Left lung (tissue), 10 donors: ENCODE measurements around the gene NUP205. TPM values are rescaled to one million over a fixed set of nuclear protein-coding genes. Genes with fewer than 3 reads are reported as not detected.
A peak's percentile ranks its signal among the peaks of the same experiment; 100 is the strongest.

Experiments used
- ATAC-seq: fragments of 200-7000 bp; cut with Tn5 transposase; one replicate; pipeline ENCODE4 v1.9.1; 2020; ENCODE audit warnings: moderate library complexity
- DNase-seq, 4 donors: peaks; one replicate each; pipeline ENCODE4 v3.0.0-alpha.2; 2013 to 2020
- H3K27ac ChIP-seq, 2 donors: fragments of 200-600 bp; sonication (generic) in 1 of 2; one replicate each; pipeline versions ENCODE4 v1.5.0 to v1.8.0; 2020 to 2021
- H3K27me3 ChIP-seq, 2 donors: fragments of 200-600 bp; sonication (generic) in 1 of 2; one replicate each; pipeline versions ENCODE4 v1.5.0 to v1.8.0; 2020 to 2021
- H3K36me3 ChIP-seq, 2 donors: fragments of 200-600 bp; sonication (generic) in 1 of 2; one replicate each; pipeline versions ENCODE4 v1.5.0 to v1.8.0; 2020 to 2021
- H3K4me1 ChIP-seq, 2 donors: fragments of 200-600 bp; one replicate each; pipeline ENCODE4 v1.8.0; 2021
- H3K4me3 ChIP-seq, 2 donors: fragments of 200-600 bp; sonication (generic) in 1 of 2; one replicate each; pipeline versions ENCODE4 v1.5.0 to v1.8.0; 2020 to 2021; ENCODE audit warnings: mild to moderate bottlenecking in 1 of 2
- H3K9me3 ChIP-seq, 2 donors: fragments of 200-600 bp; sonication (generic) in 1 of 2; one replicate each; pipeline versions ENCODE4 v1.5.0 to v1.8.0; 2020 to 2021
- CTCF ChIP-seq, 2 donors: fragments of 200-600 bp; sonication (generic) in 1 of 2; IDR thresholded peaks; one replicate each; pipeline versions ENCODE4 v1.5.0 to v1.8.0; 2021; ENCODE audit warnings: antibody characterized with exemption in 2 of 2
- intact Hi-C, 2 donors: fragments of 100-400 bp; cut with DNase I; formaldehyde crosslinking; loops; one replicate each; pipeline versions ENCODE4 v1.11.2 to v1.14.2; 2022
- polyA plus RNA-seq, 6 donors: library from polyadenylated mRNA; unstranded; fragments of 120-200 nt; gene quantifications; one replicate each; pipeline ENCODE4 v1.2.1, GENCODE V29; 2013; ENCODE audit not compliant: insufficient read length in 6 of 6
- total RNA-seq, 2 donors: library from RNA; stranded (reverse); fragmentation: NEBNext Ultra II Directional; extraction: Animal tissue kit (Norgen Biotek cat#: 25700); gene quantifications; one replicate each; pipeline ENCODE4 v1.2.1, GENCODE V29; 2021
- donor health status: DM: no; HTN: yes; CAD: no.
- donor health status: DM: no; HTN: no; CAD: no.

Gene NUP205
- total and polyA plus RNA-seq, 8 donors: 42.7 to 82.3 (median 74.3) TPM

- Histone ChIP-seq H3K9me3 (no peaks in the 10 kb centered on the region), H3K4me1 (peaks cover 4 to 30% of the 10 kb centered on the region in 2 donors), H3K27ac (no peak overlapping the region), H3K4me3 (no peak overlapping the region), H3K27me3 (no peaks in the 10 kb centered on the region), H3K36me3 (peaks cover 0 to 17% of the 10 kb centered on the region in 2 donors)
- no peak for ATAC-seq
- DNase-seq: no peak
- no peak for TF ChIP-seq CTCF (IDR thresholded peaks at IDR 0.05)
- intact Hi-C loops: no loop called here
Observed at GRCh38 chr7:135669774-135670173, 112.1 kb downstream of the NUP205 start.

GRCh38 chr7:135670179-135670578 lies 112.5 kb downstream of the NUP205 start:
- intact Hi-C loops: no loop called here
- peaks cover 4 to 26% of the 10 kb centered on the region in 2 donors for H3K4me1 ChIP-seq
- H3K4me3 ChIP-seq: no peak overlapping the region
- DNase-seq: no peak
- peaks cover 0 to 21% of the 10 kb centered on the region in 2 donors for H3K36me3 ChIP-seq
- ATAC-seq: peak; percentile 15
- H3K27ac ChIP-seq: no peak overlapping the region
- H3K9me3 ChIP-seq: no peaks in the 10 kb centered on the region
- no peaks in the 10 kb centered on the region for H3K27me3 ChIP-seq
- no peak for TF ChIP-seq CTCF (IDR thresholded peaks at IDR 0.05)

- H3K4me3 ChIP-seq: no peak overlapping the region
- H3K36me3 ChIP-seq: peaks cover 0 to 38% of the 10 kb centered on the region in 2 donors
- H3K4me1 ChIP-seq: peaks cover 4 to 11% of the 10 kb centered on the region in 2 donors
- ATAC-seq (peak; percentile 89), DNase-seq (peak in 1 of 4 donors; percentile 55)
- no peak overlapping the region for H3K27ac ChIP-seq
- no peaks in the 10 kb centered on the region for H3K27me3 ChIP-seq
- peak; percentile 61 to 76 for TF ChIP-seq CTCF (IDR thresholded peaks at IDR 0.05)
- intact Hi-C loops: no loop called here
- no peaks in the 10 kb centered on the region for H3K9me3 ChIP-seq
Observed at GRCh38 chr7:135672560-135673359, 115.0 kb downstream of the NUP205 start.

GRCh38 chr7:135673360-135673706 lies 115.6 kb downstream of the NUP205 start:
- peaks cover 0 to 43% of the 10 kb centered on the region in 2 donors for H3K36me3 ChIP-seq
- TF ChIP-seq CTCF (IDR thresholded peaks at IDR 0.05): no peak
- H3K27ac ChIP-seq: no peak overlapping the region
- H3K4me1 ChIP-seq: peaks cover 4 to 11% of the 10 kb centered on the region in 2 donors
- intact Hi-C loops: no loop called here
- ATAC-seq: no peak
- no peak overlapping the region for H3K4me3 ChIP-seq
- H3K9me3 ChIP-seq: no peaks in the 10 kb centered on the region
- DNase-seq: no peak
- no peaks in the 10 kb centered on the region for H3K27me3 ChIP-seq

DNA sequence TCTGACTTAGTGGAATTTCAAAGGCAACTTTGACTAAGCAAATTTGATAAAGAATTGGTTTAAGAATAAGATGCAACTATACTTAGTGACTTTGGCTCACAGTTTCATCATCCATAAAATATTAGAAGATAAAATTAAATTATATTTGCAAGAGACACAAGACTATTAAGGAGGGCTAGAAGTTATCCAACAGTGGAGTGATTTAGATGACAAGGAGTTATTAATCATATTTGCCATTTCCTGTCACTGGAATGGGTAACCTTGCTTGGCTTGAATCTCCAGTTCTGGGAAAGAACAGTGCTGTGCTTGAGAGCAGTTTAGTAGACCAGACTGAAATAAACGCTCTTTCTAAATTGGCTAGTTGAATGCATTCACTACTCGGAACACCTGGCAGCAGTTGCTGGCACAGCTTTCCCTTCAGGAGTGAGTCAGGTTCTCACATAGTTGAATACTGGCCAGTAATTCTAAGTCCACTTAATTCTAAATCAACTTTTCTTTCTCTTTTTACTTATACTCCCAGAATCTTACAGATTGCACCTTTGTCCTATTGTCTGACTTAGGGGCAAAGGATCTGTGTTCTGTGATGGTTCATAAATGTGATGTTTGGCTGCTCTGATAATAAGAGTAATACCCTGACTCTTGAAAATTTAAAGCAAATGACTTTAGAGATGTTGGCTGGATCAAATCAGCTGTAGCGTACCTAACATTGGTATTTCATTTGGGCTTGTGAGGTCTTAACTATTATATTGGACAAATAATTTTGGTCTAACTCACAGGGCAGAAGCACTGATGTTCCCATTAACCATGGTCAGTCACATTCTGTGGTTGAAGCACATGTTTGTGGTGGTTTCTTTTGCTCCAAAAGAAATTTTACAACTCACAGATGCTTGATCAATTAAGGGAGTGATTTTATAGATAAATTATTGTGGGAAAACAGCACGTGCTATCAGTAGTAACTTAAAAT lies 121.2 kb downstream of the NUP205 start:
- H3K27ac ChIP-seq: no peak overlapping the region
- DNase-seq: peak in 1 of 4 donors; percentile 67
- H3K9me3 ChIP-seq: no peaks in the 10 kb centered on the region
- H3K36me3 ChIP-seq: peaks cover 0 to 52% of the 10 kb centered on the region in 2 donors
- intact Hi-C loops: no loop called here
- no peak overlapping the region for H3K4me3 ChIP-seq
- H3K27me3 ChIP-seq: no peaks in the 10 kb centered on the region
- peak; percentile 89 for ATAC-seq
- TF ChIP-seq CTCF (IDR thresholded peaks at IDR 0.05): no peak
- peaks cover 0 to 2% of the 10 kb centered on the region in 2 donors for H3K4me1 ChIP-seq
